Ovary (tissue), 3 donors: ENCODE measurements around the gene ANKH.

ENCODE experiments used
- CTCF ChIP-seq, 3 donors: fragments of 450-650 bp in 2 of 3; fragments of 200-600 bp in 1 of 3; IDR thresholded peaks; one replicate each; pipeline versions ENCODE4 v1.5.1 to v1.8.0; 2016 to 2022; ENCODE audit warnings: antibody characterized with exemption in 3 of 3, mild to moderate bottlenecking in 1 of 3
- POLR2A ChIP-seq: fragments of 450-650 bp; IDR thresholded peaks from one replicate; pipeline ENCODE4 v1.6.1; 2017; ENCODE audit warnings: antibody characterized with exemption, mild to moderate bottlenecking, moderate library complexity
- donor health status: DM: no; HTN: no; CAD: no.

GRCh38 chr5:14700478-14701436 lies 170.8 kb downstream of the ANKH start:
- TF ChIP-seq CTCF (IDR thresholded peaks at IDR 0.05) (no peak), POLR2A (no peak)
